GM08714 (cell line): ENCODE data around the gene GIGYF1.
"Not testable (repeated sequence)": the region's sequence is repeated elsewhere in the genome, so short reads cannot be mapped to it uniquely, and the experiment has no call there.

Source experiments
- H3K4me3 ChIP-seq: fragments of 200-500 bp; sonication (Bioruptor generic); 2 replicates; pipeline ENCODE4 v1.5.1; 2014; ENCODE audit warnings: mild to moderate bottlenecking, low read length, inconsistent platforms
- ZNF274 ChIP-seq: IDR thresholded peaks from 2 replicates; pipeline ENCODE4 v1.6.1; 2012; ENCODE audit warnings: mild to moderate bottlenecking, low read depth, low read length

The GIGYF1 gene

GRCh38 chr7:100673942-100674410 lies 20.1 kb downstream of the GIGYF1 start:
- TF ChIP-seq ZNF274 = no peak
- peak overlapping the region; percentile 96 for H3K4me3 ChIP-seq

GRCh38 chr7:100673302-100673941 lies 20.6 kb downstream of the GIGYF1 start, which contains the start of gene GNB2:
Gene GNB2, plus strand, starts transcription at chr7:100673740. Its CDS starts 2,526 bp downstream, at chr7:100676266.
- H3K4me3 ChIP-seq = peak within 1 kb of the TSS; percentile 96
- no peak for TF ChIP-seq ZNF274

GRCh38 chr7:100671353-100672327 lies 22.4 kb downstream of the GIGYF1 start:
- TF ChIP-seq ZNF274 = no peak
- H3K4me3 ChIP-seq = no peak overlapping the region

GRCh38 chr7:100670074-100670473 lies 24.0 kb downstream of the GIGYF1 start:
- no peak overlapping the region for H3K4me3 ChIP-seq
- no peak for TF ChIP-seq ZNF274

GRCh38 chr7:100669106-100669505 lies 24.9 kb downstream of the GIGYF1 start:
- H3K4me3 ChIP-seq = not testable (repeated sequence)

- TF ChIP-seq ZNF274 = no peak
Measured at GRCh38 chr7:100668069-100668449, 26.0 kb downstream of the GIGYF1 start.

GRCh38 chr7:100667331-100668068 lies 26.6 kb downstream of the GIGYF1 start:
- H3K4me3 ChIP-seq = no peak overlapping the region
- TF ChIP-seq ZNF274 = no peak

More at GRCh38 chr7:100668069-100668449, 26.0 kb downstream of the GIGYF1 start:
- no peak overlapping the region for H3K4me3 ChIP-seq

- TF ChIP-seq ZNF274 = no peak
- H3K4me3 ChIP-seq = no peak overlapping the region
Measured at GRCh38 chr7:100665168-100665726, 28.8 kb downstream of the GIGYF1 start.

GRCh38 chr7:100662194-100662776 lies 31.8 kb downstream of the GIGYF1 start:
- H3K4me3 ChIP-seq = not testable (repeated sequence)

GRCh38 chr7:100655908-100656674 lies 38.0 kb downstream of the GIGYF1 start, which contains the start of gene ACTL6B:
Gene ACTL6B, minus strand, starts transcription at chr7:100656448. Its CDS starts 94 bp downstream, at chr7:100656354.
- TF ChIP-seq ZNF274 = no peak
- no peak within 1 kb of the TSS for H3K4me3 ChIP-seq

GRCh38 chr7:100654908-100655831 lies 38.9 kb downstream of the GIGYF1 start:
- no peak overlapping the region for H3K4me3 ChIP-seq
- no peak for TF ChIP-seq ZNF274
